Measurements from ENCODE around the gene BTBD3. TPM values are rescaled to one million over a fixed set of nuclear protein-coding genes. Genes with fewer than 3 reads are reported as not detected.
A peak's percentile ranks its signal among the peaks of the same experiment; 100 is the strongest.

BTBD3 gene
- total and polyA plus RNA-seq, 2 donors = 45.7 to 189 TPM

- no peaks in the 10 kb centered on the region for H3K4me1 ChIP-seq (ENCODE audit: insufficient read depth)
- no peaks in the 10 kb centered on the region for H3K36me3 ChIP-seq (ENCODE audit: insufficient read depth)
- H3K27ac ChIP-seq (ENCODE audit: low read depth) = no peak overlapping the region
- no peak for DNase-seq (ENCODE audit: extremely low spot score)
- 96% methylated on average over 3 of the region's 3 CpGs for WGBS
- no peak overlapping the region for H3K4me3 ChIP-seq (ENCODE audit: low read depth, low read length)
Observed at GRCh38 chr20:11901127-11901526, 16.6 kb upstream of the BTBD3 start.

DNA sequence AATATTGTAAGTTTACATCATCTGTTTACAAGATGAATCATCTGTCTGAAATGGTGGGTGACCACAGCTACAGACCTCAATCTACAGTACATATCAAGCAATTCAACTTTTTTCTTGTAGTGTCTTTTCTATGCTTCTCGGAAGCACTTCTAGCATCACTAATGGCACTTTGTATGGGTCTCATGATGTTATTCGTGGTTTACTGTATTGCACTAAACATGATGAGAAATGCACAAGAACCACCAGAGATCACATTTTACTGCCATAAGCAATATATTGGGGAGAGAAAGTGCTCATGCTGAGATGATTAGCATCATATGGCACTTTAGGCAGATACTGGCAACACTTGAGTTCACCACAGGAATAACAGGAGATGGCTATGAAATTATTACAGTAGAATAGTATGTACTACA, 15.4 kb upstream of the BTBD3 start:
- H3K4me3 ChIP-seq (ENCODE audit: low read depth, low read length) = no peak overlapping the region
- no peaks in the 10 kb centered on the region for H3K4me1 ChIP-seq (ENCODE audit: insufficient read depth)
- DNase-seq (ENCODE audit: extremely low spot score) = no peak
- H3K36me3 ChIP-seq (ENCODE audit: insufficient read depth) = no peaks in the 10 kb centered on the region
- 89% methylated on average over 2 of the region's 2 CpGs for WGBS
- no peak overlapping the region for H3K27ac ChIP-seq (ENCODE audit: low read depth)

DNA sequence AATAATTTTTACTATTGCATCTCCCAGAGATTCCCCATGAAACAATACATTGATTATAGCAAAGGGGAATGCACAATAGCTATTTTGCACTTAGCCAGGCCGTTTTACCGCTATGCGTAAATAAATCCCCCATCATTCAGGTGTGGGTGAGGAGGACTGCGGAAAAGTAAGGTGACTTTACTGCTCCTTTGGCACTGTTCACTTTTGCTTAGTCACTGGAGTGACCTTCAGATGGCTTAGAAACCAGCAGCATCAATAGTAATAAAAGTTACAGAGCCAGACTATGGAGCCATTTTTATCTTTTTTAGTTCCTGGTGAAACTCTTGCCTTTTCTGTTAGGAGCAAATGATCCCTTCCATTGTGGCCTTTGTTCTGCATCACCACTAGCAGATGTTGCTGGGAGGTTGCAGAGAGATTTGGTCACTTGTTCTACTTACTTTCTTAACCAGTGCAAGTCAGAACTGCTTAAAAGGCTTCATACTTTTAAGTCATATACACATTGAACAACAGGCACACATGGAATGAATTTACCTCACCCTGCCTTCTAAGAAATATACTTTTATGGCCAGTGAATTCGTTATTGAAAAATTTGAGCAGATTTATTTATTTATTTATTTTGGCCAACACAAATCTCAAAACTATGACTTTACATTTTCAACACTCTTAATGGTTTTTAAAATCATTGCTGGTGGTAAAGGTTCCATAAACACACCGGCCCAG, 12.1 kb upstream of the BTBD3 start:
- Histone ChIP-seq H3K27ac (ENCODE audit: low read depth) (no peak overlapping the region), H3K4me3 (ENCODE audit: low read depth, low read length) (no peak overlapping the region), H3K4me1 (ENCODE audit: insufficient read depth) (peaks cover 2% of the 10 kb centered on the region), H3K36me3 (ENCODE audit: insufficient read depth) (no peaks in the 10 kb centered on the region)
- WGBS = 89% methylated on average over 6 of the region's 6 CpGs
- DNase-seq (ENCODE audit: extremely low spot score) = no peak

DNA sequence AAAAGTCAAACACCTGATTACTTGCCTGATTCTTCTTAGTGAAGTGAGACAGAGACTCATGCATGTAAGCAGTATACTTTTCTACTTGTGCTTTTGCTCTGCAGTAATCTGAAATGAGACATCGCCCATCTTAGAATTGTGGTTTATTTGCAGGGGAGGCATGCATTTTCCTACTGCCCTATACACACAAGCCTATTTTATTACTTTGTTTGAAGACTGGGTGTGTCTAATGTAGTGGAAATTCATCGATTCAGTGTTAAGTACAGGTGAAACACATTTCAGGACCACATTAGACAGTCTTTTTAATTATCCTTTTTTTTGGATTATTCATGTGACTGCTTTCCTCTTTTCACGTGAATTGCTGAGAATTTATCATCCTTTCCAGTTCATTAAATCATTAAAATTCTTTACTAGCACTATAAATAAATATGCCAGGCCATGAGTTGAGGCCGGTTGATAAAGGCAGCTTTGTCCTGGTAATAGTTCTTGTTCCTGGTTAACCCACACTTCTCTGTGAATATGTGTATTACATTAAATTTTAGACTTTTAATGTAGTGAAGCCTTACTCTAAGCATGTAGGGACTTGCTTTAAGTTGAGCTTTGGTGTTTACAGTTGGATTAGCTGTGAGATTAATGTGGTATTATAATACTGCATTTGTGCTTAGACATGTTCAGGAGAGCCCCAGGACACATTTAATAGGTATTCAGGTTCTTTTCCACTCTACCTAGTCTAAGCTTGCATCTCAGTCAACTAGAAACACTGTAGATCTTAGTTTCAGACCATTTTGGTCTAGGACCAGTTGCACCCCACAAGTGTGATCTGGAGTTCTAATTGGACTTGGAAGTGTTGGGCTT, 10.8 kb upstream of the BTBD3 start:
- WGBS = 47% methylated on average over 4 of the region's 4 CpGs
- no peak overlapping the region for H3K27ac ChIP-seq (ENCODE audit: low read depth)
- H3K36me3 ChIP-seq (ENCODE audit: insufficient read depth) = no peaks in the 10 kb centered on the region
- peak; percentile 39 for DNase-seq (ENCODE audit: extremely low spot score)
- H3K4me3 ChIP-seq (ENCODE audit: low read depth, low read length) = no peak overlapping the region
- H3K4me1 ChIP-seq (ENCODE audit: insufficient read depth) = peaks cover 2% of the 10 kb centered on the region

DNA sequence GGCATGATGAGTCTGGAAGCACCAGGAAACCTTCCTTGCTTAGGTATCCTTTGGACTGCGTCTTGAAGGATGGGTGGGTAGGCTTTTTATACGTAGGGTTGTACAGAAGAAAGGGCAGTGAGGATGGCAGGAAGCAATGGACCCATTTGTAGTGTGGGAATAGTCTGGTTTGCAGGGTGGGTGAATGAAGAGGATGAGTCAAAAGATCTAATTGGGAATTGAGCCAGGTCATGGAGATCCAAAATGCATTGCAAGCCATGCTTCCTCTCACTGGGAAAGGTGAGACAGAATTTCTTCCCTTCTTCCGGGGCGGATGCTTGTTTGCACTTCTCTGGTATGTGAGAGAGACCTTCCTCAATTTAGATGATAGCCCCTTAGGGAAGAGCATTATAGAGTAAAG, 10.1 kb upstream of the BTBD3 start:
- H3K27ac ChIP-seq (ENCODE audit: low read depth) = no peak overlapping the region
- H3K4me3 ChIP-seq (ENCODE audit: low read depth, low read length) = no peak overlapping the region
- WGBS = 90% methylated on average over 4 of the region's 4 CpGs
- DNase-seq (ENCODE audit: extremely low spot score) = no peak
- H3K36me3 ChIP-seq (ENCODE audit: insufficient read depth) = no peaks in the 10 kb centered on the region
- peaks cover 2% of the 10 kb centered on the region for H3K4me1 ChIP-seq (ENCODE audit: insufficient read depth)

DNA sequence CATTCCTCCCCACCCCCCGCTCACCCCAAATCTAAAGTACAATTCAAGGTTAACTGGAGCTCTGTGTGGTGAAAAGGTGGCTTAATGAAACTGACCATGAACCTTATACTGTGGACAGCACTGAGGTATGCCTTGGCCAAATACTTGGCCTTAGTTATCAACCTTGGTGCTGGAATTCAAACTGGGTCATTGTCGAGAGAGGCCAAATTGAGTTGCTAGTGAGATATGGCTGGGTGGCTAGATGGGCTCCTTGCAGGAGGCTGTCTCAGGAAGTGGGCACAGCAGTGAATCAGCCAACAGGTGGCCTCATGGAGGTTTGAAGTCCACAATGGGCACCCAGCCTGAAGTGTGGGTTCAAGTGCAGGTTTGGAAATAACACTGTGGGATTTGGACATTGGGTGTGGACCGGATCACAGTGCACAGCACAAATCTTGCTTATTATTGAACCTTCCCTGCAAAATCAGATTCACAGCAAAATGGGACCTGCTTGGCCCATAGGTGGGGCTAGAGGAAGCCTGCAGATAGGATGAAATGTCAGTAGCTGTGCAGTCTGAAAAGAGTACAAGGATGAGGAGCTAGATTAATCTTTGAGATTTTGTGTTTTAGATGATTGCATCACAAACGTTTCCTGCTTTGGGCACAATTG, 5.6 kb upstream of the BTBD3 start:
- Histone ChIP-seq H3K4me3 (ENCODE audit: low read depth, low read length) (no peak overlapping the region), H3K27ac (ENCODE audit: low read depth) (no peak overlapping the region), H3K36me3 (ENCODE audit: insufficient read depth) (no peaks in the 10 kb centered on the region), H3K4me1 (ENCODE audit: insufficient read depth) (peaks cover 2% of the 10 kb centered on the region)
- WGBS = 84% methylated on average over 4 of the region's 4 CpGs
- no peak for DNase-seq (ENCODE audit: extremely low spot score)

DNA sequence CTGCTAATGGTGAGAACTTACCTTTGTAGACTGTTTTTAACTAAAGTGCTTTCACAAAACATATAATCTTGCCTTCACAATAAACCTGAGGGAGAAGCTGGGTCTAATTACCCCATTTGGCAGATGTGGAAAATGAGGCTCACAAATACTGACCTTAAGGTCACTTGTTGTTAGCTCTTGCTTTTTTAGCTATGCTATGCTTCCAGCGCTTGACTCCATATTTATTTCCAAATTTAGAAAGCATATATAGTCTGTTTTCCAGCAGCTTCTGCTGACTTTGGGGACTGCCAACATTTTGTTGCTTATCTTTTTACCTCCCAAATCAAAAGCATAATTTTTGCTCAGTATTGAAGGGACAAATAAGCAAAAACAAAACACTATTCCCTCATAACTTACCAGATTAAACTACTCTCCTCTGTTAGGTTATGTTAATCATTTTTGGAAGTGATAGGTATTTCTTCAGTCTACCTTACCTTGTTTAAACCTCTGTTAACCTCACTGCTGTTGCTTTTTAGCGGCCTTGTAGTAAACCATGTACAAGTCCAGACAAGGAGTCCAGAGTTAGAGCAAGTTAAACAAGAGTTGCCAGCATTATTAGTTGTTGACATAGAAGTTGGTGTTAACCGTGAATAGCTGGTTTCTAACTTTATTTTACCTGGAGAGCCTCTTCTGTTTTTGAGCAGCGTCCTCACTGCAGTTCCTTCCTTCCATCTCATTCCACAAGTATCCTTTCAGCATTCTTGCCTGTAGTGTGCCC, 4.9 kb upstream of the BTBD3 start:
- no peak for DNase-seq (ENCODE audit: extremely low spot score)
- Histone ChIP-seq H3K27ac (ENCODE audit: low read depth) (no peak overlapping the region), H3K36me3 (ENCODE audit: insufficient read depth) (no peaks in the 10 kb centered on the region), H3K4me1 (ENCODE audit: insufficient read depth) (peaks cover under 1% of the 10 kb centered on the region), H3K4me3 (ENCODE audit: low read depth, low read length) (no peak overlapping the region)
- WGBS = 92% methylated on average over 4 of the region's 4 CpGs

DNA sequence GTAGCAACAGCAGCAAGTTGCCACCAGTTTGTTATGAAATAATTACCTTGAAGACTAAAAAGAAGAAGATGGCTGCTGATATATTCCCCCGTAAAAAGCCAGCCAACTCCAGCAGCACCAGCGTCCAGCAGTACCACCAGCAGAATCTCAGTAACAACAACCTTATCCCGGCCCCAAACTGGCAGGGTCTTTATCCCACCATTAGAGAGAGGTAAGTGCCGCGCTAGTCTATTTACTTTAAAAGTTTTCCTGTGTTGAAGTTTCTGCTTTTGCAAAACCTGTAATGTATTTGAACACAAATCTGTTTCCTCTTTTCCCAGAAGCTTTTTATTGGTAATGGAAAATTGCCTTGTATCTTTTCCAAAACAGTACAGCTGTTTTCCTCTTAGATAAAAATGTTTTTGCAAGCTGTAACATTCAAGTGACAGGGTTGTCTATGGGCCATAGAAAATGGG, 725 bp downstream of the BTBD3 start:
- no peaks in the 10 kb centered on the region for H3K36me3 ChIP-seq (ENCODE audit: insufficient read depth)
- H3K4me1 ChIP-seq (ENCODE audit: insufficient read depth) = no peaks in the 10 kb centered on the region
- H3K4me3 ChIP-seq (ENCODE audit: low read depth, low read length) = peak overlapping the region; percentile 60
- no peak for DNase-seq (ENCODE audit: extremely low spot score)
- 13% methylated on average over 5 of the region's 5 CpGs for WGBS
- peak overlapping the region; percentile 82 for H3K27ac ChIP-seq (ENCODE audit: low read depth)

DNA sequence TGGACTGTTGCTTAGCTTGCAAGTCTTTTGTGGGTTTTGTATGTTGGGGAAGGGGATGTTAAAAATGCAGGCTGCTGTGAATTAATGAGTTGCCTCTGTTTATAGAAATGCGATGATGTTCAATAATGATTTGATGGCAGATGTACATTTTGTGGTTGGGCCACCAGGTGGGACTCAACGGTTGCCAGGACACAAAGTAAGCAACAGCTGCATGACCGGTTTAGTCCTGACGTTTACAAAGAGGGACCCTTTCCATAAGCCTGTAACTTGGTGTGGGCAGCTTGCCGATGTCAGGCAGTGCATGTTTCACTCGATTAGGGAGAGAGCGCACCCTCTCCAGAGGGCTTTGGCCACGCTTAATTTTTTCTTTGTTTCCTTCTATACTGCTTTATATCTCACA, 1.3 kb downstream of the BTBD3 start:
- 17% methylated on average over 8 of the region's 8 CpGs for WGBS
- no peaks in the 10 kb centered on the region for H3K36me3 ChIP-seq (ENCODE audit: insufficient read depth)
- H3K4me3 ChIP-seq (ENCODE audit: low read depth, low read length) = peak overlapping the region; percentile 60
- peak; percentile 61 for DNase-seq (ENCODE audit: extremely low spot score)
- peak overlapping the region; percentile 29 for H3K27ac ChIP-seq (ENCODE audit: low read depth)
- H3K4me1 ChIP-seq (ENCODE audit: insufficient read depth) = no peaks in the 10 kb centered on the region

GRCh38 chr20:11919581-11919980, 1.9 kb downstream of the BTBD3 start:
- 55% methylated on average over 8 of the region's 8 CpGs for WGBS
- Histone ChIP-seq H3K27ac (ENCODE audit: low read depth) (peak overlapping the region; percentile 29), H3K4me1 (ENCODE audit: insufficient read depth) (no peaks in the 10 kb centered on the region), H3K36me3 (ENCODE audit: insufficient read depth) (no peaks in the 10 kb centered on the region), H3K4me3 (ENCODE audit: low read depth, low read length) (peak overlapping the region; percentile 60)
- no peak for DNase-seq (ENCODE audit: extremely low spot score)

DNA sequence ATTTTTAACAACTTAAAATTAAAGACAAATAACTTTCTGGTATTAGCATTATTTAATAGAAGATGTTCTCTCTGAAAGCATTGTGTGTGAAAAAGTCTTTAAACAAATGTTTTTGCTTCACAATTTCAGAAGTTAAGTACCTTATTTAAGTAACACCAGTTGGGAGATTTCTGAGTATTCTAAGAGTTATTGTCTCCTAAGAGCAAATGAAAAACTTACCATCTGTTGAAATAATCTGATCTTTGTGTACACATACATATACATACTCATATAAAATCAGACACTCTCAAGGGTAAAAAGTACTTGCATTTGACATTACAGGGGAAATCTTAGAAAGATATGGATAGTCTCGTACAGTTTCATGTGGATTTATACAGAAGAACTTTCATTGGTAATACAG, 2.4 kb downstream of the BTBD3 start:
- peak overlapping the region; percentile 60 for H3K4me3 ChIP-seq (ENCODE audit: low read depth, low read length)
- WGBS = 73% methylated on average over 1 of the region's 1 CpG

GRCh38 chr20:11921321-11921720, 3.6 kb downstream of the BTBD3 start:
- Histone ChIP-seq H3K36me3 (ENCODE audit: insufficient read depth) (no peaks in the 10 kb centered on the region), H3K4me3 (ENCODE audit: low read depth, low read length) (peak overlapping the region; percentile 1), H3K4me1 (ENCODE audit: insufficient read depth) (no peaks in the 10 kb centered on the region), H3K27ac (ENCODE audit: low read depth) (peak overlapping the region; percentile 41)
- DNase-seq (ENCODE audit: extremely low spot score) = no peak
- WGBS = 81% methylated on average over 6 of the region's 6 CpGs

More for the DNA sequence above, 2.4 kb downstream of the BTBD3 start:
- Histone ChIP-seq H3K36me3 (ENCODE audit: insufficient read depth) (no peaks in the 10 kb centered on the region), H3K27ac (ENCODE audit: low read depth) (no peak overlapping the region), H3K4me1 (ENCODE audit: insufficient read depth) (no peaks in the 10 kb centered on the region)
- no peak for DNase-seq (ENCODE audit: extremely low spot score)

DNA sequence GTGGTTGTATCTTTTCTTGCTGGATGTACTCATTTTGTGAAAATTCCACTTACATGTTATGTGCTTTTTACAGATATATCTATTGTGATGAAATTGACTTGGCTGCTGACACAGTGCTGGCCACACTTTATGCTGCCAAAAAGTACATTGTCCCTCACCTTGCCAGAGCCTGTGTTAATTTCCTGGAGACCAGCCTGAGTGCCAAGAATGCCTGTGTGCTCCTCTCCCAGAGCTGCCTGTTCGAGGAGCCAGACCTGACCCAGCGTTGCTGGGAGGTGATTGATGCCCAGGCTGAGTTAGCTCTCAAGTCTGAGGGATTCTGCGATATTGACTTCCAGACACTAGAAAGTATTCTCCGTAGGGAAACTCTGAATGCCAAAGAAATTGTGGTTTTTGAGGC, 4.9 kb downstream of the BTBD3 start:
- DNase-seq (ENCODE audit: extremely low spot score) = no peak
- no peaks in the 10 kb centered on the region for H3K36me3 ChIP-seq (ENCODE audit: insufficient read depth)
- no peak overlapping the region for H3K27ac ChIP-seq (ENCODE audit: low read depth)

More for the DNA sequence above, 4.9 kb downstream of the BTBD3 start:
- Histone ChIP-seq H3K4me3 (ENCODE audit: low read depth, low read length) (no peak overlapping the region), H3K4me1 (ENCODE audit: insufficient read depth) (no peaks in the 10 kb centered on the region)
- WGBS = 77% methylated on average over 4 of the region's 4 CpGs

Data from urinary bladder (tissue), 4 donors.